HG02759 (cell line): ENCODE data around the gene CAPN1.

Experiments used
- ATAC-seq: cut with Tn5 transposase; IDR thresholded peaks from one replicate; pipeline ENCODE4 v1.9.1; 2021; ENCODE audit warnings: mild to moderate bottlenecking, moderate library complexity; ENCODE audit not compliant: unreplicated experiment

The CAPN1 gene

GRCh38 chr11:65189191-65189590, 7.5 kb downstream of the CAPN1 start:
- ATAC-seq = no peak

DNA sequence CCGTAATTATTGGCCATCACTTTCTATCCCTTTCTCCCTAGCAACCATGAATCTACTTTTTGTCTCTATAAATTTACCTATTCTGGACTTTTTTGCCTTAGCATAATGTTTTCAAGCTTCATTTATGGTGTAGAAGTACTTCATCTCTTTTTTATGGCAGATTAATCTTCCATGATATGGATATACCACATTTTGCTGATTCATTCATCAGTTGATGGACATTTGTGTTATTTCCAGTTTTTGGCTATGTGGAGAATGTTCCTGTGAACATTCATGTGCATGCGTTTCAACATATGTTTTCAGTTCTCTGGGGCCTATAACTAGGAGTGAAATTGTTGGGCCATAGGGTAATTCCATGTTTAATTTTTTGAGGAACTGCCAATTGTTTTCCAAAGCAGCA, 12.8 kb downstream of the CAPN1 start:
- no peak for ATAC-seq

DNA sequence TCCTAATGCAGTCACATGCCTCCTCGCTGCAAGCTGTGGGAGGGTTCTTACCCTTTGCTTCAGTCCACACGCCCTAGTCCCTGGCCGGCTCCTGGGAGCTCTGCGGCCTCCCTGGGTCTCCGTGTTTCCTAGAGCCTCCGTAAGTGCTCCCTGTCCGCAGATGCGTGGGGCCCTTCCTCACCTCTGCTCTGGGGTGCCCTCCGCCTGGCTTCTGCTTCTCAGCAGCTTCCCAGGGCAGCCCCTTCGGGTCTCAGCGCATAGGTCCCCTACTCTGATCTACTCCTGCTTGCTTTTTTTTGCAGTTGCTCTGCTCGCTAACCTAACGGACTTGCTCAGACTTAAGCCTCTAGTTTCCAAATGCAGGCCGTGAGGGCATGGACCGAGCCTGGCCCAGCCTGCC, 22.4 kb downstream of the CAPN1 start:
- ATAC-seq = no peak

- no peak for ATAC-seq
Observed at GRCh38 chr11:65204646-65205601, 23.2 kb downstream of the CAPN1 start.

DNA sequence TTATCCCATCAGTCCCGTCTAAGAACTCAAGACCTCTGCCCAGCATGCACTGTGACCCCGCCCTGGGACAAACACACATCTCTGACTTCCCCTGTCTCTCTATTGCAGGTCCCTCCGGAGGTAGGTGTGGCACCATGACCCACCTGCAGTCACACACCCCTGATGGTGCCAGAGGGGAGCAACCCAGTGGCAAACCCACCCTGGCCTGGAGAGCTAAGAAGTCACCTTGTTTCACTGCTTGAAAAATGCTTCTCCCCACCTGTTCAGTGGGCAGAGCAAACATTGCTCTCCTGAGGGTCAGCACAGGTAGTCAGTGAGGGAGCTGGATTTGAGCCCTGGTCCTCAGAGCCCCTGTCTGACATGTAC, 23.9 kb downstream of the CAPN1 start:
- ATAC-seq = no peak

DNA sequence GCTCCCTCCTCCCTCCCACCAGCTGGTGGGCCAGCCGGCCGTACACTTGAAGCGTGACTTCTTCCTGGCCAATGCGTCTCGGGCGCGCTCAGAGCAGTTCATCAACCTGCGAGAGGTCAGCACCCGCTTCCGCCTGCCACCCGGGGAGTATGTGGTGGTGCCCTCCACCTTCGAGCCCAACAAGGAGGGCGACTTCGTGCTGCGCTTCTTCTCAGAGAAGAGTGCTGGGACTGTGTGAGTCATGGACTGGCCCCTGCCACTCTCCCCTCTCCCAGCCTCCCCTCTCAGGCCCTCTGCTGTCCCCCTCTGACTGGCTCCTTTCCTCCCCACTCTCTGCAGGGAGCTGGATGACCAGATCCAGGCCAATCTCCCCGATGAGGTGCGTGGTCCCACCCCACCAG, 24.7 kb downstream of the CAPN1 start:
- no peak for ATAC-seq

DNA sequence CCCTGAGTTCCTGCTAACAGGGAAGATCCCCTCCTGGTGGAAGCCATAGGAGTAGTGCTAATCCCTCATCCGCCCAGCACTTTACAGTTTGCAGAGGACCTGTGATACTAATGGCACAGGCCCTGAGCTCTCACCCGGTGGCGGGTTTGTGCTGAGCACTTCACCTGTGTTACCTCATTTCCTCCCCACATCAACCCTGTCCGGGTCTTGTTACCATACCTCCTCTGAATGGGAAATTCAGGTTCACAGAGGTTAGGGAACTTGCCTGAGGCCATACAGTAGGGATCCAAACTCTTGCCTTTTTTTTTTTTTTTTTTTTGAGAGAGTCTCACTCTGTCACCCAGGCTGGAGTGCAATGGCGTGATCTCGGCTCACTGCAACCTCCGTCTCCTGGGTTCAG, 25.2 kb downstream of the CAPN1 start:
- ATAC-seq = no peak

GRCh38 chr11:65207918-65208784, 26.4 kb downstream of the CAPN1 start:
- ATAC-seq = no peak

DNA sequence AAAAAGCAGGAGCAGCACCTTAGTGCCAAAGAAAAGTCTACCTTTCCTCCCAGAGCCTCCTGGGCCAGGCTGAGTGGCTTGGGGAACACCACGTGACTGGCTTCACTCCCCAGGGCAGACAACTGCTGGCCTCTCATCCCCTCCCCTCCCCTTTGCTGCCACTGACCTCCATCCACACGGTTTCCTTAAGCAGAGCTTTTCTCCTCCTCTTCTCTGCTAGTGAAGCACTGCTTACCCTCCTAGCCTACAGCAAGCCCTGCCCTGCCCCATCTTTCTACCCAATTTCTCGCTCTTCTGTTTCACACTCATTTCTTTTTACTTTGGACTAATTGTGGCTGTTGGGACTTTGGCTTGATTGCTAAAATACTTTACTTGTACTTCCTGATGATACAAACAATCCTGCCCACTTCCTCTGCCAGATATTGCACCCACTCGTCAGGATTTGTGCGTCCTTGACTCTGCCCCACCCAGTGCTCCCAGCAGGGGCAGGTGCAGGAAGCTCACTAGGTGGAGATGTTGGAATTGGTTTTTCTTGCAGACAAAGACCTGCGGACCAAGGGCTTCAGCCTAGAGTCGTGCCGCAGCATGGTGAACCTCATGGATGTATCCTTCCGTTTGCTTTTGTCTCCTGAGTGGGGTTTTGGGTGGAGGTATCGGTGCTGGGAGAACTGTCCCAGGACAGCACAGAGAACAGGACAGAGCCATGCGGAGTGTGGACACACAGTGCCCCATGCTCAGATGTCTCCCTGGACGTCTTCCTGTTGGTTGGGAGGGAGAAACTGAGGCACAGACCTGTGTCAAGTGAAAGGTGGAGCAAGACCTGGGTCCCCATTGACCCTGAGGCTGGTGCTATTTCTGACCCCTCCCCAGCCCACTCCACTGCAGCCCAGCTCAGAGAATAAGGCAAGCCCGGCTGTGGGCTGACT, 27.3 kb downstream of the CAPN1 start:
- no peak for ATAC-seq

DNA sequence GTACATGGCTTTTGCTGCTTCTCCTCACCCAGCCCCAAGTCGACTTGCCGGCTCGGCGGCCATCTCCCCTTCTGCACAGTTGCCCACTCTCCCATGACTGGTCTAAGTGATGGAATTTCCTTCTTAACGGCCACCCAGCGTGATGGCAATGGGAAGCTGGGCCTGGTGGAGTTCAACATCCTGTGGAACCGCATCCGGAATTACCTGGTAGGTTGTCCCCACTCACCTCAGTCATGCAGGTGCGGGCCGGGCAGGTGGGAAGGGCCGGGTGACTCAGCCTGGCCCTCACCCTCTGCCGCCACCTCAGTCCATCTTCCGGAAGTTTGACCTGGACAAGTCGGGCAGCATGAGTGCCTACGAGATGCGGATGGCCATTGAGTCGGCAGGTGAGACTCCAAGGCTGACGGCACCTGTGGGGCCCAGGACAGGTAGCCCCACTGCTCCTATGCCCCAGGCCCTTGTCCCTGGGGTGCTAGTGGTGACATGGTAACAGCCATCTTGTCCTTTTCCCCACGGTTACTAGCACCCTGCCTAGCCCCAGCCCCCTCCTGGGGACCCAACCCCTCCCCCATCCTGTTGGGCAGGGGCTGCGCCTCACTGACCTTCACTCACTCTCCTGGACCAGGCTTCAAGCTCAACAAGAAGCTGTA, 28.1 kb downstream of the CAPN1 start:
- ATAC-seq = no peak

DNA sequence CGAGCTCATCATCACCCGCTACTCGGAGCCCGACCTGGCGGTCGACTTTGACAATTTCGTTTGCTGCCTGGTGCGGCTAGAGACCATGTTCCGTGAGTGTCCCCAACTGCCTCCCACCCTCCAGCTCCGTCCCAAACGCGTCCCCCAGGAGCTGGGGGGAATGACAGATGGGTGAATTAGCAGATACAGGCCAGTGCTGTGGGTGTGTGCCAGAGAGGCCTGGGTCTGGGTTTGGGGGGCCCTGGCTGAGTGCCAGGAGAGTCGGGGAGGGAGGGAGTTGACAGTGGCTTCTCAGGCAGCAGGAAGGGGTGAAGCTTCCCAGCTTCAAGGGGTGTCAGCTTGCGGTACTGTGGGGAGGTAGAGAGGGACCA, 28.6 kb downstream of the CAPN1 start:
- no peak for ATAC-seq

DNA sequence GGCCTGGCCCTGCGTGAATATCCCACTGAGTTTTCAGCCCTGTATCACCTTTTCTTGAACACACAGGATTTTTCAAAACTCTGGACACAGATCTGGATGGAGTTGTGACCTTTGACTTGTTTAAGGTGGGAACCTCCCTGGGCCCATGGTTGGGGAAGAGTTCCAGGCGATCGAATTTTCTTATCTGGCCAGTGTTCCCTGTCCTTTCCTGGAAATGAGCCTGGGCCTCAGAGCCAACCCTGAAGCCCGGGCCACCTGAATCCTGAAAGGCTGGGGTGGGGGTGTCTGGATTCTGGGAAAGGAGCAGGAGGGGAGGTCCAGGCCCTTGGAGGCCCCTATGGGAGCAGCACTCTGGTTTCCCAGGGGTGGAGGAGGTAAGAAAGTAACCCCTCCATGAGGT, 29.0 kb downstream of the CAPN1 start:
- no peak for ATAC-seq

- no peak for ATAC-seq
Observed at GRCh38 chr11:65211293-65212105, 29.8 kb downstream of the CAPN1 start.

DNA sequence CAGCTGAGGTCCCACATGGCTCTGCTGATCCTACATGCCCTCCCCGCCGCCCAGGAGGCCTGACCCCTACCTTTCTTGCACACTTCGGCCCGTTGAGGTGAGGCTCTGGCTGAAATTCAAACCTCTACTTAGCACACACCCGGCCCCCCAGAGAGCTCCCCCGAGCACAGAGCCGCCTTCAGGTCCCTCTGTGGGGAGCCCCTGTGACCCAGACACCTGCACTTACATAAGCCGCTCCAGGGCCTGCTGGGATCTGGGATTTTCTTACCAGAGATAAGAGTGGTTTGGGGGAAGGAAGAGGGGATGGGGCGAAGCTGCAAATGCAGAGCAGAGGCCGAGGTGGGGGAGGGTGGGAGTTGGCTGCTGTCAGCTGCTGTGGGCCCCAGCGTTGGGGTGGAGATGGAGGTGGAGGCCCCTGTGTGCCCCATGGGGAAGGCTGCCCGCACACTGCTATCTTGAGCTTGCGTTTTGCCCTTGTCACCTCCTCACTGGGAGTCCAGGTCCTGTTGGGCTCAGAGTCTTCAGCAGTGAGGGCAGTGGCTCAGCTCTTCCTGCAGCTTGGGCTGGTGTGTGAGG, 30.6 kb downstream of the CAPN1 start:
- ATAC-seq = no peak

DNA sequence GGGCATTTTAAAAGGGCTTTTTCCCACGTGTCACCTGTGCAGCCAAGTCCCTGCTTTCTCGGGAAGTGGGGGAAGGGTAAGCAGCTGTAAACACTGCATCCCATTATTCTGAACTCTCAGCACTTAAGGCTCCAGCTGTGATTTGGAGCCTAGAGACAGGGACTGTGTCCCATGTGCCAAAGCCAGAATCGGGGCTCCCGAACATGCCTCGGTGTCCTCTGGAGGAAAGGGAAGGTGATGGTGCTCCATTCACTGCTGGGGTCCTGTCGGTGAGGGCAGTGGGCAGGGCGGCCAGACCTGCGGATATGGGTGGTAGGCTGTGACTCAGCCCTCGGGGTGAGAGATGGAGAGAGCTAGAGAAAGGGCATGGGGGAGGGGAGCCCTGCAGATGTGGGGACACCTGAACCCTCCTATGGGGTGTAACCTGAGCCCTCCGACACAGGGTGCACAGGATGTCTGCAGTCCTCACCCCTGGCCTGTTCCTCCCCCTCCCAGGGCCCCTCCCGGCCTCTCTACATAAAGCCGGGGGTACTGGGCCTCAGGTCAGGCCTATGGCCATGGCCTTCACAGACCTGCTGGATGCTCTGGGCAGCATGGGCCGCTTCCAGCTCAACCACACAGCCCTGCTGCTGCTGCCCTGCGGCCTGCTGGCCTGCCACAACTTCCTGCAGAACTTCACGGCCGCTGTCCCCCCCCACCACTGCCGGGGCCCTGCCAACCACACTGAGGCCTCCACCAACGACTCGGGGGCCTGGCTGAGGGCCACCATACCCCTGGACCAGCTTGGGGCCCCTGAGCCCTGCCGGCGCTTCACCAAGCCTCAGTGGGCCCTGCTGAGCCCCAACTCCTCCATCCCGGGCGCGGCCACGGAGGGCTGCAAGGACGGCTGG, 31.8 kb downstream of the CAPN1 start:
- ATAC-seq = no peak

DNA sequence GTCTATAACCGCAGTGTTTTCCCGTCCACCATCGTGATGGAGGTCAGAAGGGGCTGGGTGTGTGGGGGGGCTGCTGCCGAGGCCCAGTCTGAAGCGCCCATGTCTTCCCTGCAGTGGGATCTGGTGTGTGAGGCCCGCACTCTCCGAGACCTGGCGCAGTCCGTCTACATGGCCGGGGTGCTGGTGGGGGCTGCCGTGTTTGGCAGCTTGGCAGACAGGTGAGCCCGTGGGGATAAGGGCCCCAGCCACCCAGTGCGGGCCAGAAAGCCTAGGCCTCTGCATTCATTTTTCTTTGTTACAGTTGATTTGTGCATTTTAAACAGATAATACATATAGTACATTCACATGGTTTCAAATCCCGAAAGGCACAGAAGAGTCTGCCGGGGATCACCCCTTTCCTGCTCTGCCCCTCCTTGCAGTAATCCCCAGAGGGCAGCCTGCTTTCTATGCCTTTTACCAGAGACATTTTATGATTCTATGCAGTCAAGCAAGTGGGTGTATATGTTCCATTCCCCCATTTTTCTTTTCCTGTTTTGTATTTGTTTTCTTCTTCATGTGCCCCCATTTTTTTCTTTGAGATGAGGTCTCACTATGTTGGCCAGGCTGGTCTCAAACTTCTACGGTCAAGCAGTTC, 32.6 kb downstream of the CAPN1 start:
- ATAC-seq = no peak

DNA sequence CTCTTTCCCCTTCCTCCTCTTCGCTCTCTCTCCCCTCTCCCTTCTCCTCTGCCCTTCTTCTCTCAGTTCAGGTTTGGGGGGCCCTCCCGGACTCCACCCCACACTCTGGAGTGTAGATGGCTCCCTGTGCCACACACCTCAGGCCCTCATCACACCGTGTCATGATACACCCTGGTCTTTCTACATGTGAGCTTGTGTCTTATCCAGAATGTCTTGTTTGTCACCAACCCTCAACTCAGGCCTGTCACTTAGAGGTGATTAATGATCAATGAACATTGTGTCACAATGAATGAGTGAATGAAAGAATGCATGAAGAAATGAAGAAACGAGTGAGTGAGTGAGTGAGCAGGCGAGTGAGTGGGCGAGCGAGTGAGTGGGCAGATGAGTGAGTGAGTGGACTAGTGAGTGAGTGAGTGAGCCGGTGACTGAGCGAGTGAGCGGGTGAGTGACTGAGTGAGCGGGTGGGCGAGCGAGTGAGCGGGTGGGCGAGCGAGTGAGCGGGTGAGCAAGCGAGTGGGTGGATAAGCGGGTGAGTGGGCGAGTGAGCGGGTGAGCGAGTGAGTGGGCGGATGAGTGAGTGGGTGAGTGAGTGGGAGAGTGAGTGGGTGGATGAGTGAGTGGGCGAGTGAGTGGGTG, 33.8 kb downstream of the CAPN1 start:
- no peak for ATAC-seq
